CD8-positive, alpha-beta memory T cell (primary cell): Measurements from ENCODE around the gene PPEF1. TPM values are rescaled to one million over a fixed set of nuclear protein-coding genes. Genes with fewer than 3 reads are reported as not detected.

ENCODE experiments used
- CTCF ChIA-PET: fragments of 350-600 bp; sonication (Branson Sonifier 250); formaldehyde crosslinking; loops from one replicate; lab custom pipeline; 2021; ENCODE audit warnings: antibody characterized with exemption; lab: Charles Lee
- POLR2A ChIA-PET: fragments of 350-600 bp; sonication (Branson Sonifier 250); formaldehyde crosslinking; loops from one replicate; lab custom pipeline; 2021; ENCODE audit warnings: antibody characterized with exemption; lab: Charles Lee
- DNase-seq, 5 donors: peaks; one replicate each; pipeline versions ENCODE4 v3.0.0 to v3.0.0-alpha.2; 2020 to 2022; ENCODE audit warnings: mixed read lengths in 1 of 5
- H3K27ac ChIP-seq: one replicate; pipeline ENCODE4 v1.7.0; 2013; ENCODE audit warnings: low read depth, mild to moderate bottlenecking, low read length, moderate library complexity
- H3K27me3 ChIP-seq: 2 replicates; pipeline ENCODE4 v1.7.0; 2013; ENCODE audit warnings: low read length, mild to moderate bottlenecking; ENCODE audit not compliant: insufficient read depth, poor library complexity, severe bottlenecking
- H3K36me3 ChIP-seq: 2 replicates; pipeline ENCODE4 v1.7.0; 2013; ENCODE audit warnings: mild to moderate bottlenecking, low read length, moderate library complexity; ENCODE audit not compliant: insufficient read depth
- H3K4me1 ChIP-seq: 2 replicates; pipeline ENCODE4 v1.7.0; 2013; ENCODE audit warnings: mild to moderate bottlenecking, low read length, moderate library complexity; ENCODE audit not compliant: insufficient read depth
- H3K4me3 ChIP-seq: 2 replicates; pipeline ENCODE4 v1.7.0; 2013; ENCODE audit warnings: mild to moderate bottlenecking, low read length
- H3K9me3 ChIP-seq: 2 replicates; pipeline ENCODE4 v1.7.0; 2013; ENCODE audit warnings: mild to moderate bottlenecking, low read length
- H3K27ac Mint-ChIP-seq, 8 donors: one replicate each; pipeline ENCODE4 v1.8.0; 2020 to 2021; ENCODE audit warnings: mixed read lengths in 8 of 8, mild to moderate bottlenecking in 6 of 8, inconsistent platforms in 3 of 8, moderate library complexity in 3 of 8
- H3K27me3 Mint-ChIP-seq, 2 donors: one replicate each; pipeline ENCODE4 v1.8.0; 2020 to 2021; ENCODE audit warnings: mixed read lengths in 2 of 2, mild to moderate bottlenecking in 1 of 2, moderate library complexity in 1 of 2
- H3K36me3 Mint-ChIP-seq, 3 donors: one replicate each; pipeline ENCODE4 v1.8.0; 2020 to 2021; ENCODE audit warnings: mixed read lengths in 3 of 3, inconsistent platforms in 1 of 3, mild to moderate bottlenecking in 1 of 3
- H3K4me1 Mint-ChIP-seq, 3 donors: one replicate each; pipeline ENCODE4 v1.8.0; 2020 to 2021; ENCODE audit warnings: mixed read lengths in 3 of 3, inconsistent platforms in 1 of 3, mild to moderate bottlenecking in 1 of 3
- H3K4me3 Mint-ChIP-seq, 7 donors: one replicate each; pipeline ENCODE4 v1.8.0; 2020 to 2021; ENCODE audit warnings: mixed read lengths in 7 of 7, mild to moderate bottlenecking in 6 of 7, moderate library complexity in 4 of 7, inconsistent platforms in 2 of 7
- H3K9me3 Mint-ChIP-seq, 5 donors: one replicate each; pipeline ENCODE4 v1.8.0; 2020 to 2022; ENCODE audit warnings: mixed read lengths in 5 of 5, mild to moderate bottlenecking in 3 of 5, moderate library complexity in 2 of 5, inconsistent platforms in 1 of 5
- polyA plus RNA-seq: library from polyadenylated mRNA; unstranded; fragments of 300-500 nt; fragmentation: Illumina TruSeq; gene quantifications from one replicate; pipeline ENCODE4 v1.2.3, GENCODE V29; 2021
- total RNA-seq, 2 experiments: library from RNA; stranded (reverse); gene quantifications; one replicate each; pipeline ENCODE4 v1.2.3, GENCODE V29; 2021

The PPEF1 gene
- total and polyA plus RNA-seq, 3 experiments from 2014 or later: not detected

DNA sequence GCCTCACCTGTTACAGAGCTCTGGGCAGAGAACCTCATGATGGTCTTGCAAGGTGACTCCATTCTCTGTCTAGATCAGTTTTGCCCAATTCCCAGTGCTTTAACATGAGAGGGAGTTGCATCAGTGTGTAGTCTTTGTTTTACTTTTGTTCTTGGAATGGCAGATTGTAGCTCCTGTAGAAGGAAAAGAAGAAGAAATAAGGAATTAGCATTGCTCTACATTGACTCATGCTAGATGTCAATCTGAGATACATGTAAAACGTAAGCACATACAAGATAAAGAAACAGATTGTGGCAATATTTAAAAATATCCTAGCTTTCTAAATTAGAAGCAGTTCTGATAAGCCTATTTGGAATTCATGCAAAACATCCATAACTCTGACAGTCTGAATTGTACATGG, 16.0 kb upstream of the PPEF1 start:
- CTCF ChIA-PET: no interaction called here
- Histone ChIP-seq H3K9me3 (no peaks in the 10 kb centered on the region), H3K4me1 (no peaks in the 10 kb centered on the region), H3K36me3 (no peaks in the 10 kb centered on the region), H3K27me3 (no peaks in the 10 kb centered on the region), H3K27ac (no peak overlapping the region), H3K4me3 (no peak overlapping the region)
- Mint-ChIP-seq H3K9me3 (peaks cover 0 to 2% (median 2%) of the 10 kb centered on the region in 5 donors), H3K4me1 (no peaks in the 10 kb centered on the region), H3K27ac (no peak overlapping the region), H3K27me3 (peaks cover 0 to 8% of the 10 kb centered on the region in 2 donors), H3K36me3 (peaks cover 0 to 7% (median 0%) of the 10 kb centered on the region in 3 donors), H3K4me3 (no peak overlapping the region)
- POLR2A ChIA-PET: no interaction called here
- DNase-seq: no peak

- H3K4me3 Mint-ChIP-seq: no peak overlapping the region
- CTCF ChIA-PET: no interaction called here
- H3K27ac Mint-ChIP-seq: no peak overlapping the region
- POLR2A ChIA-PET: no interaction called here
- Histone ChIP-seq H3K4me3 (no peak overlapping the region), H3K4me1 (no peaks in the 10 kb centered on the region), H3K9me3 (no peaks in the 10 kb centered on the region), H3K27me3 (no peaks in the 10 kb centered on the region), H3K36me3 (no peaks in the 10 kb centered on the region), H3K27ac (no peak overlapping the region)
- peaks cover 0 to 2% (median 2%) of the 10 kb centered on the region in 5 donors for H3K9me3 Mint-ChIP-seq
- no peaks in the 10 kb centered on the region for H3K4me1 Mint-ChIP-seq
- H3K36me3 Mint-ChIP-seq: peaks cover 0 to 7% (median 0%) of the 10 kb centered on the region in 3 donors
- peaks cover 0 to 8% of the 10 kb centered on the region in 2 donors for H3K27me3 Mint-ChIP-seq
- no peak for DNase-seq
These were observed 14.9 kb upstream of the PPEF1 start for GRCh38 chrX:18692541-18692940.

DNA sequence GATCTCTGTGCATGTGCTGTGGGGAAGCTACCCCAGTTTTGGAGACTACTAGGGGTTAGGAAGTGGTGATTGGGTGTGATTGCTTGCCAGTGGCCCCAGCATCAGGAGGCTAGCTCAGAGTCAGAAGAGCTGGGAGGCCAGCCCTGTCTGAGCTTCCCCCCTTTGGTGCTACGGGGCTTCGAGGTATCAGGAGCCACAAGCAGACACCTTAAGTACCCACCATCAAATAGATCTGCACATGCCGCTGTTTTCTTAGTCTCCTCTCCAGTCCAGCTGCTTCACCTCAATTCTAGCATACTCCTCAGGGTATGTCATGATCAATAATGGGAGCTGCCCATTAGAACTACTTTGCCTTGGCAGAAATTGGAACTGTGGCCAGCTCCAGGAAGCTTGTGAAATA, 10.8 kb upstream of the PPEF1 start:
- no peak overlapping the region for H3K4me3 ChIP-seq
- H3K27ac ChIP-seq: no peak overlapping the region
- no peaks in the 10 kb centered on the region for H3K4me1 Mint-ChIP-seq
- no peaks in the 10 kb centered on the region for H3K9me3 ChIP-seq
- H3K9me3 Mint-ChIP-seq: peaks cover 0 to 2% (median 2%) of the 10 kb centered on the region in 5 donors
- ChIA-PET CTCF (no interaction called here), POLR2A (no interaction called here)
- H3K27me3 ChIP-seq: no peaks in the 10 kb centered on the region
- no peaks in the 10 kb centered on the region for H3K36me3 ChIP-seq
- no peaks in the 10 kb centered on the region for H3K4me1 ChIP-seq
- DNase-seq: no peak
- H3K27me3 Mint-ChIP-seq: peaks cover 1 to 20% of the 10 kb centered on the region in 2 donors
- no peak overlapping the region for H3K27ac Mint-ChIP-seq
- no peak overlapping the region for H3K4me3 Mint-ChIP-seq
- H3K36me3 Mint-ChIP-seq: peaks cover 0 to 7% (median 0%) of the 10 kb centered on the region in 3 donors

DNA sequence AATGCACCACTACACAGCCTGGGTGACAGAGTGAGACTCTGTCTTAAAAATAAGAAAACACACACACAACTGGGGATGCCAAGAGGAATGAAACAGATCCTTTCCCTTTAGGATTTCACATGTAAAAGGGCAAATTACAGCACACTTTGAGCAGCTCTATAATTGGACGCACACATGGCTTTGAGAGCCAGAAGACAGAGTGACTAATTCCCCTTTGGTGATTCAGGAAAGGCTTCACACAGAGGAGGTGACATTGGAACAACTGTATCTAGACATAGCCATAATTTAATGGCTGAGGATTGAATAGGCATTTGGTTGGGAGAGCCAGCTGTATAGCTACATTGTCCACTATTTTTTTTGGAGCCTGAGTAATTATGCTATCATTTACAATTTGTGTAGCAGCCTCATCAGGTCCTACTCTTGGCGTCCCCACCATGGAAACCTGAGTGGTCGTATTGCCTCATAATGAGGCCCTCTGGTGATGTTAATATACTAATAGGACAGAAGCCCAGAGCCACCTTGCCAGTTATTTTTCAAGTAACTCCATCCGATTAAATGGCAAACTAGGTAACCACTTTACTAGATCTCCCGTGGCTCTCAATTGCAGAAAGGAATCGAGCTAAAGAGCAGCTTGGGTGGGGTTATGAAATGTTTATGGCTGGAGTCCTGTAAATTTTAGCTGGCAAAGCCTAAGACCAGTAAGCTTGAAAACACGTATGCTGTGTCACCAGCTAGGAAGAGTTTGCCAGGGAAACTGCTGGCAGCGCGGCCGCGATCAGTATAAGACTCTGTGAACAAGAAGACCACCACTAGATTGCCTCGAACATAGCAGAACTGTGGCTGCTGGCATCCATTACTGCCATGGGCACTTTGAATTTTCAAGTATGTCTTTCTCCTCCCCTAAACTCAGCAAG, 8.5 kb upstream of the PPEF1 start:
- H3K36me3 Mint-ChIP-seq: peaks cover 0 to 7% (median 0%) of the 10 kb centered on the region in 3 donors
- DNase-seq: no peak
- ChIA-PET POLR2A (no interaction called here), CTCF (no interaction called here)
- peaks cover 9 to 14% of the 10 kb centered on the region in 2 donors for H3K27me3 Mint-ChIP-seq
- H3K4me3 Mint-ChIP-seq: no peak overlapping the region
- Histone ChIP-seq H3K36me3 (no peaks in the 10 kb centered on the region), H3K4me3 (no peak overlapping the region), H3K4me1 (no peaks in the 10 kb centered on the region), H3K27me3 (no peaks in the 10 kb centered on the region), H3K27ac (no peak overlapping the region), H3K9me3 (no peaks in the 10 kb centered on the region)
- H3K27ac Mint-ChIP-seq: no peak overlapping the region
- peaks cover 0 to 2% (median 2%) of the 10 kb centered on the region in 5 donors for H3K9me3 Mint-ChIP-seq
- no peaks in the 10 kb centered on the region for H3K4me1 Mint-ChIP-seq

GRCh38 chrX:18701621-18702361, 5.7 kb upstream of the PPEF1 start:
- Histone ChIP-seq H3K4me1 (no peaks in the 10 kb centered on the region), H3K4me3 (no peak overlapping the region), H3K27me3 (no peaks in the 10 kb centered on the region), H3K9me3 (no peaks in the 10 kb centered on the region), H3K36me3 (no peaks in the 10 kb centered on the region), H3K27ac (no peak overlapping the region)
- H3K4me1 Mint-ChIP-seq: no peaks in the 10 kb centered on the region
- peaks cover 9 to 14% of the 10 kb centered on the region in 2 donors for H3K27me3 Mint-ChIP-seq
- H3K4me3 Mint-ChIP-seq: no peak overlapping the region
- ChIA-PET CTCF (no interaction called here), POLR2A (no interaction called here)
- no peak for DNase-seq
- H3K27ac Mint-ChIP-seq: no peak overlapping the region
- no peaks in the 10 kb centered on the region for H3K36me3 Mint-ChIP-seq
- no peaks in the 10 kb centered on the region for H3K9me3 Mint-ChIP-seq

GRCh38 chrX:18702362-18703195, 4.9 kb upstream of the PPEF1 start:
- Histone ChIP-seq H3K27me3 (no peaks in the 10 kb centered on the region), H3K27ac (no peak overlapping the region), H3K4me3 (no peak overlapping the region), H3K9me3 (no peaks in the 10 kb centered on the region), H3K36me3 (no peaks in the 10 kb centered on the region), H3K4me1 (no peaks in the 10 kb centered on the region)
- ChIA-PET POLR2A (no interaction called here), CTCF (no interaction called here)
- peaks cover 9 to 13% of the 10 kb centered on the region in 2 donors for H3K27me3 Mint-ChIP-seq
- H3K36me3 Mint-ChIP-seq: no peaks in the 10 kb centered on the region
- no peaks in the 10 kb centered on the region for H3K4me1 Mint-ChIP-seq
- H3K9me3 Mint-ChIP-seq: no peaks in the 10 kb centered on the region
- no peak overlapping the region for H3K4me3 Mint-ChIP-seq
- no peak overlapping the region for H3K27ac Mint-ChIP-seq
- no peak for DNase-seq

DNA sequence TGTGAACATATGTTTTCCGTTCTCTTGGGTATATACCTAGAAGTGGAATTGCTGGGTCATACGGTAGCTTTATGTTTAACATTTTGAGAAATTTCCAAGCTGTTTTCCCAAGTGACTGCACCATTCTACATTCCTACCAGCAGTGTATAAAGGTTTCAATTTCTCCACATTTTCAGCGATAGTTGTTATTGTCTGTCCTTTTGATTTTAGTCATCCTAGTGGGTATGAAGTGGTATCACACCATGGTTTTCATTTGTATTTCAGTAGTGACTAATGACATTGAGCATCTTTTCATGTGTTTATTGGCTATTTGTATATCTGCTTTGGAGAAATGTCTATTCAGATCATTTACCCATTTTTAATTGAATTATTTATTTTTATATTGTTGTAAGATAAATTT, 2.4 kb downstream of the PPEF1 start:
- no peaks in the 10 kb centered on the region for H3K36me3 ChIP-seq
- H3K27ac ChIP-seq: no peak overlapping the region
- Mint-ChIP-seq H3K9me3 (no peaks in the 10 kb centered on the region), H3K27me3 (peaks cover 0 to 9% of the 10 kb centered on the region in 2 donors), H3K4me1 (no peaks in the 10 kb centered on the region), H3K4me3 (no peak overlapping the region), H3K36me3 (no peaks in the 10 kb centered on the region), H3K27ac (no peak overlapping the region)
- H3K27me3 ChIP-seq: no peaks in the 10 kb centered on the region
- DNase-seq: no peak
- no peak overlapping the region for H3K4me3 ChIP-seq
- ChIA-PET POLR2A (no interaction called here), CTCF (no interaction called here)
- H3K4me1 ChIP-seq: no peaks in the 10 kb centered on the region
- H3K9me3 ChIP-seq: no peaks in the 10 kb centered on the region
